Panc1 (cell line): ENCODE measurements around the gene RNU5D-1. TPM values are rescaled to one million over a fixed set of nuclear protein-coding genes. Genes with fewer than 3 reads are reported as not detected.

Experiments used
- ATAC-seq: fragments of 200-7000 bp; cut with Tn5 transposase; 2 replicates; pipeline ENCODE4 v1.9.1; 2020; ENCODE audit warnings: mild to moderate bottlenecking, moderate library complexity
- BruUV-seq: library from RNA; stranded (reverse); fragments of 400-500 nt; replicated peaks from 2 replicates; lab custom pipeline; 2021; lab: Mats Ljungman, UMichigan
- CTCF ChIA-PET: fragments of 300-600 bp; sonication (Branson Sonifier 250); formaldehyde crosslinking; loops from one replicate; lab custom pipeline; 2022; ENCODE audit warnings: antibody characterized with exemption; lab: Charles Lee
- POLR2A ChIA-PET: fragments of 300-600 bp; sonication (Branson Sonifier 250); formaldehyde crosslinking; loops from one replicate; lab custom pipeline; 2022; ENCODE audit warnings: antibody characterized with exemption; lab: Charles Lee
- DNase-seq: peaks from one replicate; pipeline ENCODE4 v3.0.0-alpha.2; 2010; ENCODE audit warnings: low read depth, low spot score
- H3K27ac ChIP-seq: 2 replicates; pipeline ENCODE4 v1.5.1; 2011; ENCODE audit warnings: mild to moderate bottlenecking, low read length, inconsistent platforms
- H3K27me3 ChIP-seq: fragments of 200-500 bp; sonication (Bioruptor generic); 2 replicates; pipeline ENCODE4 v1.6.0; 2014; ENCODE audit warnings: low read length, inconsistent platforms; ENCODE audit not compliant: control insufficient read depth, insufficient read depth
- H3K36me3 ChIP-seq: fragments of 200-500 bp; sonication (Bioruptor generic); 2 replicates; pipeline ENCODE4 v1.5.1; 2014; ENCODE audit warnings: inconsistent platforms, mild to moderate bottlenecking, low read length, moderate library complexity; ENCODE audit not compliant: control insufficient read depth, insufficient read depth
- H3K4me1 ChIP-seq: 2 replicates; pipeline ENCODE4 v1.5.1; 2011; ENCODE audit warnings: inconsistent platforms, mild to moderate bottlenecking, low read length, moderate library complexity; ENCODE audit not compliant: control insufficient read depth, insufficient read depth
- H3K4me3 ChIP-seq, 2 experiments: 2 replicates each; pipeline ENCODE4 v1.5.1; 2011 to 2012; ENCODE audit warnings: low read depth in 2 of 2, low read length in 2 of 2, mild to moderate bottlenecking in 2 of 2, inconsistent platforms in 1 of 2, moderate library complexity in 1 of 2
- H3K9me3 ChIP-seq: fragments of 200-500 bp; sonication (Bioruptor generic); 2 replicates; pipeline ENCODE4 v1.5.1; 2014; ENCODE audit warnings: low read depth, mild to moderate bottlenecking, inconsistent platforms, low read length, moderate library complexity; ENCODE audit not compliant: control insufficient read depth, insufficient read depth
- CTCF ChIP-seq: fragments of 450-650 bp; IDR thresholded peaks from 2 replicates; pipeline ENCODE4 v1.5.1; 2017; ENCODE audit warnings: mild to moderate bottlenecking
- POLR2AphosphoS5 ChIP-seq: IDR thresholded peaks from 2 replicates; pipeline ENCODE4 v1.6.1; 2012; ENCODE audit warnings: mild to moderate bottlenecking, low read depth, low read length, moderate library complexity
- REST ChIP-seq, 2 experiments: IDR thresholded peaks; 2 replicates each; pipeline ENCODE4 v1.6.1; 2011 to 2012; ENCODE audit warnings: low read depth in 2 of 2, control low read depth in 1 of 2, low read length in 1 of 2, mild to moderate bottlenecking in 1 of 2, moderate library complexity in 1 of 2; ENCODE audit not compliant: insufficient read depth in 1 of 2
- SIN3A ChIP-seq: IDR thresholded peaks from 2 replicates; pipeline ENCODE4 v1.6.1; 2012; ENCODE audit warnings: low read depth, mild to moderate bottlenecking, low read length, moderate library complexity, borderline replicate concordance; ENCODE audit not compliant: insufficient read depth
- TCF7L2 ChIP-seq: IDR thresholded peaks from 2 replicates; pipeline ENCODE4 v1.6.1; 2011; ENCODE audit warnings: mild to moderate bottlenecking, low read depth, low read length, inconsistent platforms
- in situ Hi-C: cut with HindIII; loops from 2 replicates; pipeline ENCODE4 v1.10.0; 2016; ENCODE audit warnings: low sequenced_read_pairs, low pct_unique_long_range_greater_than_20kb
- intact Hi-C: fragments of 100-400 bp; cut with micrococcal nuclease; formaldehyde crosslinking; loops from one replicate; pipeline ENCODE4 v1.10.0; 2022; ENCODE audit not compliant: unreplicated experiment
- total RNA-seq: library from RNA; stranded (reverse); gene quantifications from one replicate; pipeline ENCODE4 v1.2.1, GENCODE V29; 2021; ENCODE audit not compliant: unreplicated experiment

RNU5D-1 gene
- total RNA-seq, 1 experiment from 2014 or later = not detected

GRCh38 chr1:44724296-44724954, 6.5 kb downstream of the RNU5D-1 start:
- Histone ChIP-seq H3K9me3 (no peaks in the 10 kb centered on the region), H3K4me3 (no peak overlapping the region), H3K27ac (no peak overlapping the region), H3K36me3 (no peaks in the 10 kb centered on the region), H3K27me3 (no peaks in the 10 kb centered on the region), H3K4me1 (peaks cover 7% of the 10 kb centered on the region)
- in situ Hi-C loops (no loop called here), intact Hi-C loops (no loop called here)
- no peak for DNase-seq
- ATAC-seq = no peak
- ChIA-PET CTCF (no interaction called here), POLR2A (no interaction called here)
- TF ChIP-seq TCF7L2 = no peak
- no TSS peak for BruUV-seq

GRCh38 chr1:44723496-44724295, 7.3 kb downstream of the RNU5D-1 start:
- Histone ChIP-seq H3K36me3 (no peaks in the 10 kb centered on the region), H3K27ac (no peak overlapping the region), H3K4me3 (no peak overlapping the region), H3K4me1 (peaks cover 7% of the 10 kb centered on the region), H3K9me3 (no peaks in the 10 kb centered on the region), H3K27me3 (no peaks in the 10 kb centered on the region)
- no TSS peak for BruUV-seq
- TF ChIP-seq CTCF (no peak), TCF7L2 (no peak), REST (IDR thresholded peaks at IDR 0.05; ENCODE audit: insufficient read depth in 1 of 2, low read depth in 2 of 2, low read length in 1 of 2) (no peak), POLR2AphosphoS5 (no peak), SIN3A (no peak)
- intact Hi-C loops = no loop called here
- DNase-seq (no peak), ATAC-seq (no peak)
- POLR2A ChIA-PET = no interaction called here
- in situ Hi-C loops = no loop called here
- CTCF ChIA-PET = no interaction called here

GRCh38 chr1:44723064-44723463, 7.9 kb downstream of the RNU5D-1 start:
- intact Hi-C loops = no loop called here
- ATAC-seq (no peak), DNase-seq (no peak)
- POLR2A ChIA-PET = interaction anchor here (0.7 kb wide), 1 partner anchor 27 kb away, joined by 3 read pairs; no protein-coding TSS in a partner anchor
- CTCF ChIA-PET = interaction anchor here (0.7 kb wide), 1 partner anchor 224 kb away, joined by 3 read pairs; no protein-coding TSS in a partner anchor
- peaks cover 7% of the 10 kb centered on the region for H3K4me1 ChIP-seq
- no peaks in the 10 kb centered on the region for H3K9me3 ChIP-seq
- in situ Hi-C loops = no loop called here
- H3K4me3 ChIP-seq = no peak overlapping the region
- TF ChIP-seq TCF7L2 = no peak
- no peak for TF ChIP-seq SIN3A
- TF ChIP-seq POLR2AphosphoS5 = no peak
- TF ChIP-seq REST (IDR thresholded peaks at IDR 0.05; ENCODE audit: insufficient read depth in 1 of 2, low read depth in 2 of 2, low read length in 1 of 2) = no peak
- TF ChIP-seq CTCF = no peak
- H3K27ac ChIP-seq = no peak overlapping the region
- no peaks in the 10 kb centered on the region for H3K27me3 ChIP-seq
- no TSS peak for BruUV-seq
- no peaks in the 10 kb centered on the region for H3K36me3 ChIP-seq
